Muscle of leg (tissue), 11 donors: ENCODE measurements around the gene MAGEA8. TPM values are rescaled to one million over a fixed set of nuclear protein-coding genes. Genes with fewer than 3 reads are reported as not detected.

Experiments used
- DNase-seq: peaks from one replicate; pipeline ENCODE4 v3.0.0; 2013
- H3K27ac ChIP-seq: one replicate; pipeline ENCODE4 v1.5.1; 2013; ENCODE audit warnings: mild to moderate bottlenecking, low read length, control low read depth
- H3K27me3 ChIP-seq: one replicate; pipeline ENCODE4 v1.6.1; 2013; ENCODE audit warnings: low read length; ENCODE audit not compliant: control insufficient read depth, insufficient read depth
- H3K36me3 ChIP-seq: one replicate; pipeline ENCODE4 v1.6.1; 2013; ENCODE audit warnings: low read length; ENCODE audit not compliant: control insufficient read depth, insufficient read depth
- H3K4me1 ChIP-seq: one replicate; pipeline ENCODE4 v1.6.1; 2013; ENCODE audit warnings: low read length; ENCODE audit not compliant: control insufficient read depth, insufficient read depth
- H3K4me3 ChIP-seq: one replicate; pipeline ENCODE4 v1.5.1; 2013; ENCODE audit warnings: low read length, control low read depth
- H3K9me3 ChIP-seq: replicated peaks from 2 replicates; pipeline ENCODE4 v1.6.1; 2013; ENCODE audit warnings: low read depth, low read length; ENCODE audit not compliant: control insufficient read depth
- WGBS: methylation state at CpG from one replicate; pipeline ENCODE4 v1.1.5; 2013; ENCODE audit warnings: missing lambda C conversion rate; ENCODE audit not compliant: insufficient coverage; 5-methylcytosine and 5-hydroxymethylcytosine counted together
- polyA plus RNA-seq, 8 donors: library from polyadenylated mRNA; unstranded; fragments of 120-200 nt; gene quantifications; one replicate each; pipeline versions ENCODE4 v1.2.1 to v1.2.3, GENCODE V29; 2013; ENCODE audit warnings: inconsistent platforms in 1 of 8, low replicate concordance in 1 of 8; ENCODE audit not compliant: insufficient read length in 8 of 8, insufficient read depth in 1 of 8
- total RNA-seq: library from RNA; stranded (reverse); fragments of 120-200 nt; gene quantifications from one replicate; pipeline ENCODE4 v1.2.4, GENCODE V29; 2013

The MAGEA8 gene
- total and polyA plus RNA-seq, 9 donors = 0.13 to 0.35 (median 0.15) TPM; not detected in 6

DNA sequence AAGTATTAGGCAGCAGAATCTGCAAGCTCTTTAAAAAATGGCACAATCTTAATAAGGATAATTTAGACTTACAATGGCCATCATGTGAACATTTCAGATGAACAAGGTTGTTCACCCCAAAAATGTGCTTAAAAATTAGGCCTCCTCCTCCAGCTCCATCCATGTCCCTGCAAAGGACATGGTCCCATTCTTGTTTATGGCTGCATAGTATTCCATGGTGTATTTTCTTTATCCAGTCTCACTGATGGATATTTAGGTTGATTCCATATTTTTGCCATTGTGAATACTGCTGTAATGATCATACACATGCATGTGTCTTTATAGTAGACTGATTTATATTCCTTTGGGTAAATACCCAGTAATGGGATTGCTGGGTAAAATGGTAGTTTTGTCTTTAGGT, 29.1 kb upstream of the MAGEA8 start:
- Histone ChIP-seq H3K4me3 (no peak overlapping the region), H3K27me3 (peaks cover 7% of the 10 kb centered on the region)
- no peak for DNase-seq

DNA sequence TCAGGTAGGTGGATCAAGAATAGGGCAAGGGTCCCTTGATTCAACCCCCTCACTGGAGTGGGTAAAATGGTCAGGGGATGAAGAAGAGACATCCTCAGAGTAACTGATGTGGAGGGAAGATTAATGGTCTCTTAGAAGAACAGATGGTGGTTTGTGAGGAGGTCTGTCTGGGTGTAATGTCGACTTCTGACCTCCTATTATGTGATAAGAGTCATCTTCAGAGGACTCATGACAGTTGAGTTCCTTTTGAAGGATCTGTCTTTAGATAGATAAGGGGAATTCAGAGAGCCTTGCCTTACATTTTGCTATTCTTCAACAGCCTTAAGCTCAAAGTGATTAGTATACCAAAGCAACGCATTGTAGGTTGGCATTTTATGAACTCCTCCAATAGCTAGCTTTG, 27.1 kb upstream of the MAGEA8 start:
- H3K27ac ChIP-seq = no peak overlapping the region
- H3K9me3 ChIP-seq = peaks cover 2% of the 10 kb centered on the region
- no CpG with 5 or more reads among the region's 2 CpGs for WGBS
- H3K4me1 ChIP-seq = no peaks in the 10 kb centered on the region
- no peaks in the 10 kb centered on the region for H3K27me3 ChIP-seq
- no peak for DNase-seq
- no peaks in the 10 kb centered on the region for H3K36me3 ChIP-seq
- no peak overlapping the region for H3K4me3 ChIP-seq

More for the DNA sequence above, 29.1 kb upstream of the MAGEA8 start:
- Histone ChIP-seq H3K4me1 (no peaks in the 10 kb centered on the region), H3K27ac (no peak overlapping the region), H3K9me3 (peaks cover 2% of the 10 kb centered on the region), H3K36me3 (no peaks in the 10 kb centered on the region)

DNA sequence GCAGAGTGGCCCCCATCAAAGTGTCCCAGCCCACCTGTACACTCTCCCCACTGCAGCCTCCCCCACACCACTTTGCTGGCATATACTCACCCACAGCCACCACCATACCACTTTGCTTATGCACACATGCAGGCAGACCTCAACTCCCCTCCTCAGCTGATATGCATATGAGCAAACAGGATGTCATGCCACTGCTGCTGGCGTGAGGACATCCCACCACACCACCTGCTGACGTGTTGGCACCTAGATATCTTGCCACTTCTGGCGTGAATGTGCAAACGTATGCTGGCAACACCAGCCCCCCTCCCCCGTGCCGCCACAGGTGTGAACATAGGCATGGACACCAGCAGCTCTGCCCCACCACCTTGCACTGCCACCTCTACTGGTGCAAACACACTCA, 22.4 kb upstream of the MAGEA8 start:
- H3K4me3 ChIP-seq = no peak overlapping the region
- H3K4me1 ChIP-seq = no peaks in the 10 kb centered on the region
- DNase-seq = no peak
- peaks cover 4% of the 10 kb centered on the region for H3K9me3 ChIP-seq
- H3K36me3 ChIP-seq = no peaks in the 10 kb centered on the region
- H3K27ac ChIP-seq = no peak overlapping the region
- no peaks in the 10 kb centered on the region for H3K27me3 ChIP-seq
- 84% methylated on average over 6 of the region's 6 CpGs for WGBS

DNA sequence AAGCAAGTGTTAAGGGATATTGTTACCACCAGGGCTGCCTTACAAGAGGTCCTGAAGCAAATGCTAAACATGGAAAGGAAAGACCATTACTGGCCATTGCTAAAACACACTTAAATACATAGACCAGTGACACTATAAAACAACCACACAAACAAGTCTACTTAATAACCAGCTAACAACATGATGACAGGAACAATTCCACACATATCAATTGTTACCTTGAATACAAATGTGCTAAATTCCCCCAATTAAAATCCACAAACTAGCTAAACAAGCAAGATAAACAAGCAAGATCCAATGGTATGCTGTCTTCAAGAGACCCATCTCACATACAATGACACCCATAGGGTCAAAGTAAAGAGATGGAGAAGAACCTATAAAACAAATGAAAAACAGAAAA, 20.5 kb upstream of the MAGEA8 start:
- no peaks in the 10 kb centered on the region for H3K27me3 ChIP-seq
- no peak for DNase-seq
- H3K9me3 ChIP-seq = peaks cover 4% of the 10 kb centered on the region
- H3K27ac ChIP-seq = no peak overlapping the region
- H3K4me1 ChIP-seq = no peaks in the 10 kb centered on the region
- H3K4me3 ChIP-seq = no peak overlapping the region
- H3K36me3 ChIP-seq = no peaks in the 10 kb centered on the region

DNA sequence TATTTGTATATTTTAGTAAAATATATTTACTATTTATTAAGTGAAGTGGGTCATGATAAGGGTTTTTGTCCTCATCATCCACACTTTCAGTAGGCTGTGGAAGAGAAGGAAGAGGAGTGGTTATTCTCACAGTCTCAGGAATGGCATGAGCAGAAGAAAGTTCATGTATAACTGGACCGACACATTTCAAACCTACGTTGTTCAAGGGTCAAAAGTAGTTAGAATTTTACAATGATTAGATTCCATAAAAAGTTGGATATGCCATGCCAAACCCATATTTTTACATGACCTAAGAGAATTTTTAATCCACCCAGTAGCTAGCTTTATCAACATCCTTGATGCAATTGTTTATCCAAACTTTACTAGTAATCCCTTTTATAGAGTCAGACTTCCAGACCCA, 15.6 kb upstream of the MAGEA8 start:
- H3K27me3 ChIP-seq = peaks cover 3% of the 10 kb centered on the region
- no peak overlapping the region for H3K27ac ChIP-seq
- DNase-seq = no peak
- H3K9me3 ChIP-seq = peaks cover 2% of the 10 kb centered on the region
- H3K4me1 ChIP-seq = no peaks in the 10 kb centered on the region
- no peaks in the 10 kb centered on the region for H3K36me3 ChIP-seq
- H3K4me3 ChIP-seq = no peak overlapping the region
- WGBS = no CpG with 5 or more reads among the region's 2 CpGs

DNA sequence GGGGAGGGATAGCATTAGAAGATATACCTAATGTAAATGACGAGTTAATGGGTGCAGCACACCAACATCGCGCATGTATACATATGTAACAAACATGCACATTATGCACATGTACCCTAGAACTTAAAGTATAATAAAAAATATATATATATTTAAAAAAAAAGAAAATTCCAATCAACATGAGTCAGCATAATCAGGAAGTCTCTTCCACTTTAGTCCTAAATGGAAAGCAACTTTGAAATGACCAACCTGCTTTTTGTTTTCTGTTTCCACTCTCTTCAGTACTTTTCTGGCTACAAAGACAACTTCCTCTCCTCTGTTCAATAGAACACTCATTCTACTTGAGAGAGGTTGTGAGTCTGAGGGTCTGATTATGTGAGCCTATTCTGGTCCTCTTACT, 13.5 kb upstream of the MAGEA8 start:
- H3K4me3 ChIP-seq = no peak overlapping the region
- no peaks in the 10 kb centered on the region for H3K36me3 ChIP-seq
- no CpG with 5 or more reads among the region's 3 CpGs for WGBS
- H3K4me1 ChIP-seq = no peaks in the 10 kb centered on the region
- peaks cover 3% of the 10 kb centered on the region for H3K27me3 ChIP-seq
- no peaks in the 10 kb centered on the region for H3K9me3 ChIP-seq
- no peak overlapping the region for H3K27ac ChIP-seq
- no peak for DNase-seq

DNA sequence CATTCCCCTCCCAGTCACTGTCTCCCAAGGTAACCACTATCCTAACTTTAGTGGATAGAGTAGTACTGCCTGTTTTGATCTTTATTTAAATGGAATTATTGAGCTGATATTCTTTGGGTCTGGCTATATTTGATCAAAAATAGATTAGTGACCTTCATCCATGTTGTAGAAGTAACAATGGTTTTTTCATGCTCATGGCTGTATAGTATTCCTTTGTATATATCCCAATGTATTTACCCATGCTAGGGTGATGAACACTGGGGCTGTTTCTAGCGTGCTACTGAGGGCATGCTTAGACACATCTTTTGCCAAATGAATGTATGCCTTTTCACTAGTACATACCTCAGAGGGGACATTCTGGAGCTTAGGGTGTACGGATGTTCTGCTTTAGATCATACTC, 10.1 kb upstream of the MAGEA8 start:
- DNase-seq = no peak
- Histone ChIP-seq H3K4me1 (no peaks in the 10 kb centered on the region), H3K4me3 (no peak overlapping the region), H3K36me3 (no peaks in the 10 kb centered on the region), H3K27me3 (peaks cover 3% of the 10 kb centered on the region), H3K9me3 (no peaks in the 10 kb centered on the region), H3K27ac (no peak overlapping the region)
- WGBS = 100% methylated on average over 1 of the region's 2 CpGs

DNA sequence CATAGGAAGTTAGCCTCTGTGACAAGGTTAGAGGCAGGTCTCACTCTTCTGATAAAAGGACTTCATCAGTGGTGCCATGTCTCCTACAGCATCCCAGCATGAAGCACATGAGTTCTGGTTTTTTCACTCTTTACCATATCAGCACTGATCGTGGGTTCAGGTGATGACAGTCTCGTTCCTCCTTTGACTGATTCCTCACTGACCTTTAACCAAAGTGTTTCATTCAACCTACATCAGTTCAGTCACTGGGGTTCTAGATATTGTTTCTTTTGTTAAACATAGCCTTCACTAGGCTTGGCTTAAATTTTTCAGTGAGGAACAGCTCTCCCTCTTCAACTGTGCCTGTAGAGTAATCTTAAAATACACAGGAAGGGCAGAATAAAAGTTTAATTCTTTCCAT, 9.6 kb upstream of the MAGEA8 start:
- Histone ChIP-seq H3K9me3 (no peaks in the 10 kb centered on the region), H3K4me1 (no peaks in the 10 kb centered on the region), H3K27ac (no peak overlapping the region), H3K36me3 (no peaks in the 10 kb centered on the region), H3K27me3 (peaks cover 3% of the 10 kb centered on the region), H3K4me3 (no peak overlapping the region)
- DNase-seq = no peak
- WGBS = no CpG with 5 or more reads among the region's 2 CpGs

DNA sequence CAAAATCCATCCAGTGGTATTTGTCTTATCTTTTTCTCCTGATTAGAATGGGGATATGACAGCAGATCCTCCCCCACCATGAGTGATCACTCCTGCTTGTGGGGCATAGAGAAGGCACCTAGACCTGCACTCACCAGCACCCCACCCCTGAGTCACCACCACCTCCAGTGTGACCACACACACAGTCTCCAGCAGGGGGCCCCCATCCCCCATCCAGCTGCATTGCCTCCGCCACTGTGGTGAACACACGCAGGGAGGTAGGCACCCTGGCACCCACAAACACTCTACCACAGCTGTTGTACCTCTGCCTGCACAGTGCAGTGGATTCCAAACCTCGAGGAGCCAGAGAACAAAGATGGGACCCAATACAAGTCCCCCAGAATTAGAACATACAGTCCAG, 9.0 kb upstream of the MAGEA8 start:
- H3K4me3 ChIP-seq = no peak overlapping the region
- H3K27me3 ChIP-seq = peaks cover 3% of the 10 kb centered on the region
- DNase-seq = no peak
- WGBS = no CpG with 5 or more reads among the region's 3 CpGs
- no peaks in the 10 kb centered on the region for H3K36me3 ChIP-seq
- H3K4me1 ChIP-seq = no peaks in the 10 kb centered on the region
- no peaks in the 10 kb centered on the region for H3K9me3 ChIP-seq
- H3K27ac ChIP-seq = no peak overlapping the region

DNA sequence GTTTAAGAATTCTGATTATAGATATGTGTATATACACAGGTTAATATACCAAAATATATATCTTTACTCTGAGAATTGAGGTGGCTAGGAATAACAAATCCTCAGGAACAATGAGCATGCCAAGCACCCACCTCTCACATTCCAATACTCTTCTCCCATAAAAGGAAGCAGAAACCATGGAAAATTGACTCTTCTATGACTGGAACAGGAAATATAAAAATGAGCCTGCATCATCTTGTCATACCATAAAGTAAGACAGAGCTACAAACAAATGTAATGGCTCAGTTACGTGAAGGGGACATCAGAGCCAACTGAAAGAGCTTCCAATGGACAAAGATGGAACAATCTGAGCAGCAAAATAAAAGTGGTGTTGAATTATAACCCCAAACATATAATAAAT, 3.8 kb upstream of the MAGEA8 start:
- Histone ChIP-seq H3K27me3 (peaks cover 2% of the 10 kb centered on the region), H3K4me3 (no peak overlapping the region), H3K9me3 (no peaks in the 10 kb centered on the region), H3K4me1 (no peaks in the 10 kb centered on the region), H3K27ac (no peak overlapping the region), H3K36me3 (no peaks in the 10 kb centered on the region)
- DNase-seq = no peak
- WGBS = no CpG with 5 or more reads among the region's 1 CpG

DNA sequence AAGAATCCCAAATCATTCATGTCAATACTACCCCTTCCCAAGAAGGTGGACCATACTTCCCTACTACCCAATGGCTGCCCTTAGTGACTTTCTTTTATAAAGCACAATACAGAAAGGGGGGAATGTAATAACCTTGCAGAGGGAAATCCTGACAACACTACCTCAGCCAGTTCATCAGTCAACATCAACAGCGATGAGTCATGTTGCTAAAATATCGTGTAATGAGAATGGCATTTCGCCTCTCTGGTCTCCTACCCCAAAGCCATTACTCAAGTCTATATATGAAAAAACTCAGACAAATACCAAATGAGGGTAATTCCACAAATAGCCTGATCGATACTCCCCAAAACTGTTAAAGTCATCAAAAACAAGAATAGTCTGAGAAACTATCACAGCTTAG, 3.3 kb upstream of the MAGEA8 start:
- no peak for DNase-seq
- no peak overlapping the region for H3K4me3 ChIP-seq
- no peaks in the 10 kb centered on the region for H3K4me1 ChIP-seq
- no peaks in the 10 kb centered on the region for H3K9me3 ChIP-seq
- no peak overlapping the region for H3K27ac ChIP-seq
- no peaks in the 10 kb centered on the region for H3K36me3 ChIP-seq
- H3K27me3 ChIP-seq = peaks cover 2% of the 10 kb centered on the region
- 80% methylated on average over 1 of the region's 4 CpGs for WGBS
